KMS-11 (cell line): ENCODE results near the gene SLC28A3.

Experiments
- H2AFZ ChIP-seq: fragments of 200-600 bp; sonication (generic); 2 replicates; pipeline ENCODE4 v1.6.1; 2016; ENCODE audit warnings: antibody characterized with exemption, mixed run types, low read depth
- H3K27ac ChIP-seq: fragments of 200-600 bp; sonication (generic); 2 replicates; pipeline ENCODE4 v1.6.1; 2016; ENCODE audit warnings: mild to moderate bottlenecking, mixed run types
- H3K27me3 ChIP-seq: fragments of 200-600 bp; sonication (generic); 2 replicates; pipeline ENCODE4 v1.6.1; 2017; ENCODE audit warnings: mild to moderate bottlenecking, low read depth, mixed run types, moderate library complexity; ENCODE audit not compliant: insufficient read depth
- H3K36me3 ChIP-seq: fragments of 200-600 bp; sonication (generic); 2 replicates; pipeline ENCODE4 v1.6.1; 2017; ENCODE audit warnings: mild to moderate bottlenecking, mixed run types; ENCODE audit not compliant: insufficient read depth
- H3K4me1 ChIP-seq: fragments of 200-600 bp; sonication (generic); 2 replicates; pipeline ENCODE4 v1.6.1; 2016; ENCODE audit warnings: mild to moderate bottlenecking, low read depth, mixed run types; ENCODE audit not compliant: poor library complexity, severe bottlenecking
- H3K4me2 ChIP-seq: fragments of 200-600 bp; sonication (generic); 2 replicates; pipeline ENCODE4 v1.7.0; 2016; ENCODE audit warnings: mild to moderate bottlenecking, mixed run types
- H3K4me3 ChIP-seq: fragments of 200-600 bp; sonication (generic); IDR thresholded peaks from 2 replicates; pipeline ENCODE4 v1.6.1; 2017; ENCODE audit warnings: low read depth, low read length, mixed read lengths; ENCODE audit not compliant: insufficient read depth
- H3K79me2 ChIP-seq: fragments of 200-600 bp; sonication (generic); 2 replicates; pipeline ENCODE4 v1.6.1; 2016; ENCODE audit warnings: low read depth, mixed run types; ENCODE audit not compliant: insufficient read depth
- H3K9ac ChIP-seq: fragments of 200-600 bp; sonication (generic); 2 replicates; pipeline ENCODE4 v1.6.1; 2016; ENCODE audit warnings: mild to moderate bottlenecking, mixed run types
- H4K20me1 ChIP-seq: fragments of 200-600 bp; sonication (generic); 2 replicates; pipeline ENCODE4 v1.6.1; 2016; ENCODE audit warnings: mild to moderate bottlenecking, mixed run types; ENCODE audit not compliant: insufficient read depth
- CTCF ChIP-seq: fragments of 200-600 bp; sonication (generic); conservative IDR thresholded peaks from 2 replicates; pipeline ENCODE4 v1.6.1; 2017; ENCODE audit warnings: low read depth, mild to moderate bottlenecking, antibody characterized with exemption, low read length, moderate library complexity, mixed read lengths

SLC28A3 gene

GRCh38 chr9:84226126-84226525 lies 114.4 kb downstream of the SLC28A3 start:
- H4K20me1 ChIP-seq: no peaks in the 10 kb centered on the region
- no peak overlapping the region for H2AFZ ChIP-seq
- H3K27me3 ChIP-seq: no peaks in the 10 kb centered on the region
- no peaks in the 10 kb centered on the region for H3K36me3 ChIP-seq
- no peak overlapping the region for H3K27ac ChIP-seq
- no peak for TF ChIP-seq CTCF
- H3K4me1 ChIP-seq: no peaks in the 10 kb centered on the region
- no peak overlapping the region for H3K4me2 ChIP-seq
- no peak overlapping the region for H3K9ac ChIP-seq
- no peak overlapping the region for H3K4me3 ChIP-seq
- H3K79me2 ChIP-seq: no peaks in the 10 kb centered on the region
